ENCODE results near the gene CD209. TPM values are rescaled to one million over a fixed set of nuclear protein-coding genes. Genes with fewer than 3 reads are reported as not detected.
A peak's percentile ranks its signal among the peaks of the same experiment; 100 is the strongest.

CD209 gene
- total RNA-seq, 2 donors from 2014 or later, result not detected

DNA sequence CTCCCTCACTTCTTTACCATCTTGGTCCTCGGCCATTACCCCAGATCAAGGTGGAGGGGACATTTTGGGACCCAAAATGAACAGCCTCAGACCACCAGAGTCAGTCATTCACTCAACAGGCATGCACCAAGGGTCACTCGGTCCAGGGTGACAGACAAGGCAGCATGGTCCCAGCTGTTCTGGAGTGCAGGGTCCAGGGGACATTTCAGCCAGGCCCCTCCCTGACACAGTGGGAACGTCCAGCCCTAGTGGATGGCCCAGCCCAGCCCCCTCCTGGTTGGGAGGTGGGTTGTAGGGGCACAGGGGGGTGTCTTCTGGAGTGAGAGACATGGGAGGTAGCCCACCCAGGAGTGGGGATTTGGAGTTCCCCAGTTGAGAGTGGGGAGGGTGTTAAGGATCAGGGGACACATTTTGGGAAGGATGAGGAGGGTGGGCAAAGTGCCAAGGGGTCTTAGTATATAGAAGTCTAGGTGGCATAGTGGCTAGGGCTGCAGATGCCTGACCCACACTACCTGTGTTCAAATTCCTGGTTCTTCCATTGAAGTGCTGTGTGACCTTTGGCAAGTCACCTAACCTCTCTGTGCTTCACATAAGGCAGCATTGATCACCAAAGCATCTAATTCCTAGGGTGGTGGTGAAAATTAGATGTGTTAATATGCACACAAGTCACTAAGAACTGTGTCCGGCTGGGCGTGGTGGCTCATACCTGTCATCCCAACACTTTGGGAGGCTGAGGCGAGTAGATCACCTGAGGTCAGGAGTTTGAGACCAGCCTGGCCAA, 42.9 kb downstream of the CD209 start:
- ATAC-seq (no peak), DNase-seq (no peak)
- H3K27me3 Mint-ChIP-seq, result peaks cover 2% of the 10 kb centered on the region
- peaks cover 38% of the 10 kb centered on the region for H3K4me1 Mint-ChIP-seq
- H3K36me3 Mint-ChIP-seq (ENCODE audit: low read depth), result peaks cover 2% of the 10 kb centered on the region
- peak overlapping the region; percentile 95 for H3K27ac Mint-ChIP-seq
- no peak overlapping the region for H3K4me3 Mint-ChIP-seq
- no peaks in the 10 kb centered on the region for H3K9me3 ChIP-seq (ENCODE audit: control insufficient read depth, low read length, poor library complexity, severe bottlenecking)

DNA sequence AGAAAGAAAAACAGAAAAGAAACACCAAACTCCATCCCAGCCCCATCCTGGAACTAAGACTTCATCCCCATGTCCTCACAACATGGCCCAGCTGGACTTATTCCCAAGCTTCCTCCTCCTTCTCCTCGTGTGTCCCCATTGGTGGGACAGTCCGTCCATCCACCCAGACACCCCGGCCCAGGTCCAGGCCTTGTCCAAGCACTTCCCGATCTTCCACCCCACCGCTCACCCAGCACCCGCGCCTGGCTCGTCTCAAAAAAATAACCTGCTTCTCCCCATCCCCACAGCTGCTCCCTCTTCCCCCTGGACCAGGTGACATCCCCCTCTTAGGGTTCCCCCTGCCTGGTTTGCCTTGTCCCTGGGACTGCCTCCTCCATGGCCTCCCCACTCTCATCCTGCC, 44.0 kb downstream of the CD209 start:
- no peaks in the 10 kb centered on the region for H3K9me3 ChIP-seq (ENCODE audit: control insufficient read depth, low read length, poor library complexity, severe bottlenecking)
- ATAC-seq (no peak), DNase-seq (no peak)
- Mint-ChIP-seq H3K27ac (peak overlapping the region; percentile 89), H3K36me3 (ENCODE audit: low read depth) (peaks cover 2% of the 10 kb centered on the region), H3K4me1 (peaks cover 38% of the 10 kb centered on the region), H3K27me3 (peaks cover 9% of the 10 kb centered on the region), H3K4me3 (no peak overlapping the region)

DNA sequence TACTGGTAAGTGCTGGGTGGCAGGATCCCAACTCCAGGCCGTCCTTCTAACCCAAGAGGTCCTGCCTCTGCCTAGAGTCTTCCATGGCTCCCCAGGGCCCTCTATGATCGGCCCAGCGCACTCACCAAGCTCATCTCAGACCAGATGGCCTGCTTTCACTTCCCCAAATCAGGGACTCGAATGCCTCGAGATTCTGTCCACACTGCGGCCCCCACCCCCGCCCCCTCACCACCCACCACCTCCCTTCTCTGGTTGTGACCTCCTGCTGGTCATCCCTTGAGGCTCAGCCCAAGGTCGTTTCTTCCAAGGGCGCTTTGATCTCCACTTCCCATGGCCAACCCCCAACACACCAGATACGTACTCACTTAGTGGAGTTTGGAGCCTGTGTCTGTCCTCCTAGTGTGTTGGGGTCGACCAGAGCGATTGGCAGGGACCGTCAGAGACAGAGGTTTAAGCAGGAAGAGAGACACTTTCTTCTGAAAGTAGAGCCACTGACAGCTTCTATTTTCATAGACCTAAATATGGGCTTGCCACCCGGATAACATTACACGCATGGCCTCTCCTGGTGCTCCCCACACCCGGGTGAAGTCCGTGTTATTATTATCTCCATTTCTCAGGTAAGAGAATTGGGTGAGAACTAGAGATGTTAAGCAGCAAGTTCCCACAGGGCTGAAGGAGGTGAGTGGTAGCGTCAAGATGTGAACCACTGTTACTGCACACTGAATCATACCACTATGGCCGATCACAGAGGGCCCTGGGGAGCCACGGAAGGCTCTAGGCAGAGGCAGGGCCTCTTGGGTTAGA, 45.5 kb downstream of the CD209 start, which contains the start of gene FCER2:
Gene FCER2, minus strand, starts transcription at position 478 of the 804 bp plus-strand sequence. CDS start 2,371 bp downstream, outside the sequence.
- Mint-ChIP-seq H3K27me3 (peaks cover 17% of the 10 kb centered on the region), H3K36me3 (ENCODE audit: low read depth) (peaks cover 2% of the 10 kb centered on the region), H3K4me3 (peak within 1 kb of the TSS; percentile 59), H3K27ac (peak within 1 kb of the TSS; percentile 89), H3K4me1 (peaks cover 34% of the 10 kb centered on the region)
- ATAC-seq, result peak; percentile 11
- no peak for DNase-seq
- H3K9me3 ChIP-seq (ENCODE audit: control insufficient read depth, low read length, poor library complexity, severe bottlenecking), result no peaks in the 10 kb centered on the region

DNA sequence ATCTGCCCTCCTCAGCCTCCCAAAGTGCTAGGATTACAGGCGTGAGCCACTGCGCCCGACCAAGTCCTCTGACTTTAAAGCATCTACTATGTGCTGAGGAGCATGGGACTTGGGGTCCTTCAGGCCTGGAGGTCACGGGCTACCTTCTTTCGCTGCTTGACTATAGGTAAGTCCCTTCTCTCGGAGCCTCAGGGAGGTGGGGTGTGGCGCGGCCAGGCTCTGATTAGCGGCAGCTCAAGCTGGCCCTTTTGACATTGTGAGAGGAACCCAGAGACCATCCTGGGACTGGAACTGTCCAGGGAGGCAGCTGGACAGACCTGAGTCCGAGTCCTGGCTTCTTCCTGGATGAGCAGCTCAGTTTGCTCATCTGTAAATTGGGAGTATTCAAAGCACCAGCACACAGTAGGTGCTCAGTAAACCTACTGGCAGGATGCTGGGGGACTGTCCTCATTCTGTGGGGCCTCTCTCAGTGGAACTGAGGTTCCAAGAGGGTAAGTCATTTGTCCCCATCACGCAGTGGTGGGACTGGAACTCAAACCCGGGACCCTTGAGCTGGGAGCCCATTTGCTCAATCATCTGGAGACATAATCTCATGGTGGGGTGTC, 46.2 kb downstream of the CD209 start:
- Mint-ChIP-seq H3K4me1 (peaks cover 27% of the 10 kb centered on the region), H3K27me3 (peaks cover 17% of the 10 kb centered on the region), H3K36me3 (ENCODE audit: low read depth) (peaks cover 2% of the 10 kb centered on the region), H3K27ac (peak overlapping the region; percentile 11), H3K4me3 (no peak overlapping the region)
- ATAC-seq (no peak), DNase-seq (no peak)
- H3K9me3 ChIP-seq (ENCODE audit: control insufficient read depth, low read length, poor library complexity, severe bottlenecking), result no peaks in the 10 kb centered on the region

DNA sequence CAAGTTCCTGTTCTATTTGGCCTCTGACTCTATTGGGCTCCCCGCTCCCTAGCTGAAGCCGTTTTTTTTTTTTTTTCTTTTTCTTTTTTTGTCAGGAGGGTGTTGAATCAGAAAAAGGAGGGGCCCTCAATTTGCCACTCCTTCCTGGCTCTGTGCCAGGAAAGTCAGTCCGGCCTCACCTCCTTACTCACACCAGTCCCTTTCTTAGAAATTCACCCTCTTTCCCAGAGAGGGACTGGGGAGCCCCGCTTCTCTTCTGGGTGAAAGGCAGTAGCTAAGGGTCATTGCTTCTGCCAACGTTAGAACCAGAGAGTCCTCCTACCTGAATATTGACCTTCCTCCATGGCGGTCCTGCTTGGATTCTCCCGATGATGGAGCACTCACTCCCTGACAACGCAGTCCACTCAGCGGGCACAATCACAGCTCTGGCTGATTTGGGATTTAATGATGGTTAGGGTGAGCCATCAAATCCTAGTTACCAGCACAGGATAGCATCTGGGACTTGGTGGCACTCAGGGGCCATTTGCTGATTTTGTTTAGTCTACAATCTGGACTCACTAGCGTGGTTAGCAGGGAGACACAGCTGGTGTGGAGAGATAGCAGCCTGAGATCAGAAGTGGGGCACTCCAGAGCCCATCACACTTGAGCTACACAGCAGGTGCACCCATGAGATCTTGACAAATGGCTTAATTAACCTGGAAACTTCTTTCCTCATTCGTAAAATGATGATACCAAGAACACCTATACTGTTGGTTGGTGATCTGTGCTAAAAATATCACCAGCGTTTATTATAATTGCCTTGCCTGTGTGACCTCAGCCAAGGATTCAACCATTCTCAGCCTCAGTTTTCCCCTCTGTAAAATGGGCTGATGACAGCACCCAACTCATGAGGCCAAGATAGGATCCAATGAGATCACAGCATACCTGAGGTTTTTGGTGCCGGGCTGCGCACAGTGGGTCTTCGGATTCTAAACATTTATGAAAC, 47.6 kb downstream of the CD209 start:
- H3K27ac Mint-ChIP-seq, result peak overlapping the region; percentile 57
- H3K4me3 Mint-ChIP-seq, result peak overlapping the region; percentile 33
- H3K4me1 Mint-ChIP-seq, result peaks cover 18% of the 10 kb centered on the region
- peaks cover 17% of the 10 kb centered on the region for H3K27me3 Mint-ChIP-seq
- ATAC-seq, result no peak
- no peaks in the 10 kb centered on the region for H3K9me3 ChIP-seq (ENCODE audit: control insufficient read depth, low read length, poor library complexity, severe bottlenecking)
- DNase-seq, result no peak
- peaks cover 2% of the 10 kb centered on the region for H3K36me3 Mint-ChIP-seq (ENCODE audit: low read depth)

DNA sequence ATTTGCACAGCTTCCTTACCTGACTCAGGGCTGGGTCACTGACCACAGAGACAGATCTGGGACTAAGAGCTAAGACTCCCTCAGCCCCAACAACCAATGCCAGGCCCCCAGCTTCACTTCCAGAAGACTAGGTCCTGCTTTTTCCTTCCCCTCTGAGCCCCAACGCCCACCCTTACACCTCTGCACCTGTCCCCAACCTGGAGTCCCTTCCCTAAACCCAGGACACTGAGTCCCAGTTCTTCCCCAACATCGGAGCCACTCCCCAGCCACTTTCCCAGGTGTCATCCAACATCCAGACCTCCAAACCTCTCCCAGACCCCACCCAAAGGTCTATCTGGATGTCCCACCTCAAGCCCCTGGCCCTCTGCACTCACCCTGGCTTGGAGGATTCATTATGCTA, 48.3 kb downstream of the CD209 start:
- Mint-ChIP-seq H3K27me3 (peaks cover 17% of the 10 kb centered on the region), H3K4me3 (no peak overlapping the region), H3K27ac (peak overlapping the region; percentile 57), H3K36me3 (ENCODE audit: low read depth) (peaks cover 2% of the 10 kb centered on the region), H3K4me1 (peaks cover 16% of the 10 kb centered on the region)
- H3K9me3 ChIP-seq (ENCODE audit: control insufficient read depth, low read length, poor library complexity, severe bottlenecking), result no peaks in the 10 kb centered on the region
- ATAC-seq (no peak), DNase-seq (no peak)

DNA sequence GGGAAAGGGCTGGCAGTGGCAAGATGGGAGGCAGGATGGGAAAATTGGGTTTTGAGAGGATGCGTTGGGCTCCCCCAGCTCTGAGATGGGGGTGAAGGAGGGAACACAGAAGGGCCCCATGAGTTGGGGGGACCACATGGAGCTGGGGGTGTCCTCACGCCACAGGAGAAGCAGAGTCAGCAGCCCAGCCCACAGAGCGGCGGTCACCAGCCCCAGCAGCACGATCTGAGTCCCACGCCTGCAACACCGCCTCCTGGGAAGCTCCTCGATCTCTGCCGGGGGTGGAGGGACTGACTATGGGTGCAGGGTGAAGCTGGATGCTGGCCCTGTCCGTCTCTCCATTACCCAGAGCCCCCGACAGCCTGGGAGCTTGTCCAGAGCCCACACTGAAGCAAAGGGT, 48.8 kb downstream of the CD209 start:
- H3K9me3 ChIP-seq (ENCODE audit: control insufficient read depth, low read length, poor library complexity, severe bottlenecking), result no peaks in the 10 kb centered on the region
- no peak overlapping the region for H3K4me3 Mint-ChIP-seq
- peaks cover 13% of the 10 kb centered on the region for H3K4me1 Mint-ChIP-seq
- peak overlapping the region; percentile 57 for H3K27ac Mint-ChIP-seq
- H3K27me3 Mint-ChIP-seq, result peaks cover 17% of the 10 kb centered on the region
- ATAC-seq (no peak), DNase-seq (no peak)
- peaks cover 2% of the 10 kb centered on the region for H3K36me3 Mint-ChIP-seq (ENCODE audit: low read depth)

DNA sequence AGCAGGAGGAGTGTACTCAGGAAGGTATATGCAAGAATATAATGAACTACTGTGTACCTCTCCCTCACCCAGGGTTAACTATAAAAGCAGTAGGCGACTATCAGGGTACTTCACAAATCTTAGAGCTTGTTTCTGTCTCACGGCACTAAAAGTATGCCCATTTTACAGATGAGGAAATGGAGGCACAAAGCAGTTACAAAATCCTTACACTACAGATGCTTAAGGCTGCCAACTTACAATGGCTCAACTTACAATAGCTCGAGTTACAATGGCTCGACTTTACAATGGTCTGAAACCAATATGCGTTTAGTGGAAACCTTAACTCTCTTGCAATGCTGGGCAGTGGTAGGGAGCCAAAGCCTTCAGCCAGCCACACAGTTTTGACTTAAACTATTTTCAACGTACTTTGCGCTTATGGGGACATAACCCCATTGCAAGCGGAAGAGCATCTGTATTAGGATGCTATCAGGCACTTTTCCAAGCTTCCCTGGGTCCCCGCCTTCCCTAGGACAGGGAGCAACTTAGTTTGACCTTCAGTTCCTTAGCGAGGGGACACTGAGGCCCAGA, 49.5 kb downstream of the CD209 start:
- peaks cover 12% of the 10 kb centered on the region for H3K4me1 Mint-ChIP-seq
- peaks cover 2% of the 10 kb centered on the region for H3K36me3 Mint-ChIP-seq (ENCODE audit: low read depth)
- no peak overlapping the region for H3K27ac Mint-ChIP-seq
- no peak overlapping the region for H3K4me3 Mint-ChIP-seq
- no peak for DNase-seq
- H3K9me3 ChIP-seq (ENCODE audit: control insufficient read depth, low read length, poor library complexity, severe bottlenecking), result no peaks in the 10 kb centered on the region
- no peak for ATAC-seq
- peaks cover 17% of the 10 kb centered on the region for H3K27me3 Mint-ChIP-seq

DNA sequence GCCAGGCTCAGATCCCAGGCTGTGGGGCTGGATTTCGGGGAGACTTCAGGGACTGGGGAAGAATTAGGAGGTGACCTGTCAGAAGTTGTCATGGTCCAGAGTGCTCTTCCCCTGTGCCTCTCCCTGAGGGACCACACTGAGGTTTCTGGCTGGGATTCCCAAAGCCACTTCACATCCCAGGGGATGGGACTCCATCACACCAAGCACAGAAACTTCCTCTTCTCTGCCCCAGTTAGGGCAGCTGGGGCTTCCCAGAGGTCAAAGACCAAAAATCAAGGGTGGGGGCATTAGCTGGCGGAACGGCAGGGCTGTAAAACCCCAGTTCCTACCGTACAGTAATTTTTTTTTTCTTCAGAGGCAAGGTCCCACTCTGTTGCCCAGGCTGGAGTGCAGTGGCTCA, 52.8 kb downstream of the CD209 start:
- Mint-ChIP-seq H3K27ac (no peak overlapping the region), H3K27me3 (peaks cover 15% of the 10 kb centered on the region), H3K36me3 (ENCODE audit: low read depth) (no peaks in the 10 kb centered on the region), H3K4me3 (no peak overlapping the region), H3K4me1 (peaks cover 4% of the 10 kb centered on the region)
- ATAC-seq (peak; percentile 37), DNase-seq (no peak)
- no peaks in the 10 kb centered on the region for H3K9me3 ChIP-seq (ENCODE audit: control insufficient read depth, low read length, poor library complexity, severe bottlenecking)

DNA sequence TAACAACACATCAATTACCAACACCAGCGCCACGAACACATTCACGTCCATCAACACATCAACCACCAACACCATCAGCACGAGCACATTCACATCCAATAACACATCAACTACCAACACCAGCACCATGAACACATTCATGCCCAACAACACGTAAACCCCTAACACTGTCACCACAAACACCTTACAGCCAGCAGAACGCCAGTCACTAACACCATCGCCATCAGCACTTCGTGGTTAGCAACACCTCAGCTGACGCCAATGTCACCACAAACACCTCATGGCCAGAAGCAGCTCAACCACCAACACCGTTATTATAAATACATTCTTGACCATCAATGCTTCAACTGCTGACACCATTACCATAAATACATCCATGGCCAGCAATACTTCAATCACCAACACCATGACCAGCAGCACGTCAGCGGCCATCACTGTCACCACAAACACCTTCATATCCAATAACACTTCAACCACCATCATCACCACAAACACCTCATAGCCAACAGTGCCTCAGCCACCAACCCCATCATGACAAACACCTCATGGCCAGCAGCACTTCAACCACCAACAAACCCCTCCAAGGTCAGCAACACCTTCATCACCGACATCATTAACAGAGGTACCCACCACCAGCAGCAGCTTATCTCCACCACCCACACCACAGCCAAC, 54.8 kb downstream of the CD209 start:
- H3K27ac Mint-ChIP-seq, result no peak overlapping the region
- no peak for ATAC-seq

DNA sequence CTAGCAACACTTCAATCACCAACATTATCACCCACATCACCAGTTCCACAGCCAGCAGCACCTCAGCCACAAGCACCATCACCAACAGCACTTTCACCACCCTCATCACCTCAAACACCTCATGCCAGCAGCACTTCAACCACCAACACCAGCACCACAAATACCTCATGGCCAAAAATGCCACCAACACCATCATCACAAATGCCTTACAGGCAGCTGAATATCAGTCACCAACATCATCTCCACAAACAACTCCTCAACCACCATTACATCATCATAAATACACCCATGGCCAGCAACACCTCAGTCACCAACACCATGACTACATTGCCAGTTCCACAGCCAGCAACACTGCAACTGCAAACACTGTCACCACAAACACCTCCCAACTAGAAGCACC, 55.8 kb downstream of the CD209 start:
- Mint-ChIP-seq H3K4me3 (no peak overlapping the region), H3K27me3 (no peaks in the 10 kb centered on the region), H3K36me3 (ENCODE audit: low read depth) (no peaks in the 10 kb centered on the region), H3K4me1 (no peaks in the 10 kb centered on the region), H3K27ac (no peak overlapping the region)
- ATAC-seq, result no peak
- no peak for DNase-seq
- no peaks in the 10 kb centered on the region for H3K9me3 ChIP-seq (ENCODE audit: control insufficient read depth, low read length, poor library complexity, severe bottlenecking)

More for the DNA sequence above, 54.8 kb downstream of the CD209 start:
- H3K27me3 Mint-ChIP-seq, result peaks cover 3% of the 10 kb centered on the region
- no peak overlapping the region for H3K4me3 Mint-ChIP-seq
- no peaks in the 10 kb centered on the region for H3K9me3 ChIP-seq (ENCODE audit: control insufficient read depth, low read length, poor library complexity, severe bottlenecking)
- no peaks in the 10 kb centered on the region for H3K4me1 Mint-ChIP-seq
- no peaks in the 10 kb centered on the region for H3K36me3 Mint-ChIP-seq (ENCODE audit: low read depth)
- no peak for DNase-seq

DNA sequence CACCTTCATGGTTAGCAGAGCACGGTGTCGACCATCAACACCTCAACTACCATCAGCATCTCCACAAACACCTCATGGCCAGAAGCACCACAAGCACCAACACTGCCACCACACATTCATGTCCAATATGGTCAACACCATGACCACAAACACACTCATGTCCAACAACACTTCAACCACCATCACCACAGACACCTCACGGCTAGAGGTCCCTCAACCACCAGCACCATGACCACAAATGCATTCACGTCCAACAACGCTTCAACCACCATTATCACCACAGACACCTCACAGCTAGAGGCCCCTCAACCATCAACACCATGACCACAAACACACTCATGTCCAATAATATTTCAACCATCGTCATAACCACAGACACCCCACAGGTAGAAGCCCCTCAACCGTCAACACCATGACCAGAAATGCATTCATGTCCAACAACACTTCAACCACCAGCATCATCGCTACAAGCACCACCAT, 56.5 kb downstream of the CD209 start:
- Mint-ChIP-seq H3K4me3 (no peak overlapping the region), H3K27me3 (no peaks in the 10 kb centered on the region), H3K36me3 (ENCODE audit: low read depth) (no peaks in the 10 kb centered on the region), H3K4me1 (peaks cover 3% of the 10 kb centered on the region), H3K27ac (no peak overlapping the region)
- DNase-seq, result no peak
- ATAC-seq, result no peak
- H3K9me3 ChIP-seq (ENCODE audit: control insufficient read depth, low read length, poor library complexity, severe bottlenecking), result no peaks in the 10 kb centered on the region

All from T-helper 17 cell (primary cell).